Stimulated activated CD4-positive, alpha-beta T cell treated with anti-CD3 and anti-CD28 coated beads, Interleukin-2, amount 100 ng/mL, for 48 hours (primary cell): ENCODE measurements around the gene MYO1F.

Experiments used
- DNase-seq, 2 donors: peaks; one replicate each; pipeline ENCODE4 v3.0.0-alpha.2; 2020

MYO1F gene

GRCh38 chr19:8489561-8490394 lies 87.5 kb downstream of the MYO1F start:
- no peak for DNase-seq

GRCh38 chr19:8488365-8488764 lies 88.9 kb downstream of the MYO1F start:
- DNase-seq = no peak

- peak; percentile 43 to 61 for DNase-seq
These were observed 89.9 kb downstream of the MYO1F start for GRCh38 chr19:8487137-8487851.

- no peak for DNase-seq
These were observed 90.5 kb downstream of the MYO1F start for GRCh38 chr19:8486661-8487136.

GRCh38 chr19:8485561-8486371 lies 91.5 kb downstream of the MYO1F start:
- DNase-seq = no peak

- no peak for DNase-seq
These were observed 92.8 kb downstream of the MYO1F start for GRCh38 chr19:8484331-8484894.

GRCh38 chr19:8483165-8483564 lies 94.1 kb downstream of the MYO1F start:
- no peak for DNase-seq

- no peak for DNase-seq
These were observed 94.5 kb downstream of the MYO1F start for GRCh38 chr19:8482696-8483095.

GRCh38 chr19:8481616-8482015 lies 95.6 kb downstream of the MYO1F start:
- no peak for DNase-seq

- no peak for DNase-seq
These were observed 96.0 kb downstream of the MYO1F start for GRCh38 chr19:8481201-8481600.

GRCh38 chr19:8478598-8478997 lies 98.6 kb downstream of the MYO1F start:
- no peak for DNase-seq

- DNase-seq = no peak
These were observed 99.4 kb downstream of the MYO1F start for GRCh38 chr19:8477889-8478288.

GRCh38 chr19:8476524-8476923 lies 100.7 kb downstream of the MYO1F start:
- no peak for DNase-seq

GRCh38 chr19:8475005-8475404 lies 102.2 kb downstream of the MYO1F start:
- DNase-seq = no peak

- DNase-seq = no peak
These were observed 103.4 kb downstream of the MYO1F start for GRCh38 chr19:8473648-8474476.
